ENCODE data around the gene EYA3.

Gene EYA3

DNA sequence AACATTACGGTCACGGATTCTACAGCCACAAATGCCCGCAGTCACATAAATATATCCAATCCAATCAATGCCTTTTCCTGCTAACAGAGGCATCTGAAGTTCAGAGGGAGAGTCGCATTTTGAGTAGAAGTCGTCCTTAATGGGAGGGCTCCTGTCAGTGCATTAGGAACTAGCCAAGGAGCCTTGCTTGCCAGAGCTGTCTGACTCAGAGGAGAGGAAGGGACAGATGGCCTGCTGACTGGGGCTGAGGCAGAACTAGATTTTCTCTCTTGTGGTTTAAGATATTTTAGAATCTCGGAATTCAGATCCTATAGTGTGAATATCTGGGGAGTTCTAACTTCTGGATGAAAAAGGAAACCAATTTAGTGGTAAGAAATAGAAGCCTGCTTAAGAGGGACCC, 118.0 kb downstream of the EYA3 start:
- TF ChIP-seq, protein P1, sequence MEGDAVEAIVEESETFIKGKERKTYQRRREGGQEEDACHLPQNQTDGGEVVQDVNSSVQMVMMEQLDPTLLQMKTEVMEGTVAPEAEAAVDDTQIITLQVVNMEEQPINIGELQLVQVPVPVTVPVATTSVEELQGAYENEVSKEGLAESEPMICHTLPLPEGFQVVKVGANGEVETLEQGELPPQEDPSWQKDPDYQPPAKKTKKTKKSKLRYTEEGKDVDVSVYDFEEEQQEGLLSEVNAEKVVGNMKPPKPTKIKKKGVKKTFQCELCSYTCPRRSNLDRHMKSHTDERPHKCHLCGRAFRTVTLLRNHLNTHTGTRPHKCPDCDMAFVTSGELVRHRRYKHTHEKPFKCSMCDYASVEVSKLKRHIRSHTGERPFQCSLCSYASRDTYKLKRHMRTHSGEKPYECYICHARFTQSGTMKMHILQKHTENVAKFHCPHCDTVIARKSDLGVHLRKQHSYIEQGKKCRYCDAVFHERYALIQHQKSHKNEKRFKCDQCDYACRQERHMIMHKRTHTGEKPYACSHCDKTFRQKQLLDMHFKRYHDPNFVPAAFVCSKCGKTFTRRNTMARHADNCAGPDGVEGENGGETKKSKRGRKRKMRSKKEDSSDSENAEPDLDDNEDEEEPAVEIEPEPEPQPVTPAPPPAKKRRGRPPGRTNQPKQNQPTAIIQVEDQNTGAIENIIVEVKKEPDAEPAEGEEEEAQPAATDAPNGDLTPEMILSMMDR (IDR thresholded peaks at IDR 0.05; ENCODE audit: low read depth, low read length, poor library complexity, severe bottlenecking): no peak
- no peak for TF ChIP-seq EZH2phosphoT487 (IDR thresholded peaks at IDR 0.05; ENCODE audit: borderline replicate concordance, low read length)
- H3K27me3 ChIP-seq (ENCODE audit: control insufficient read depth, low read length): no peaks in the 10 kb centered on the region
- peaks cover 9% of the 10 kb centered on the region for H3F3A ChIP-seq (ENCODE audit: control insufficient read depth, insufficient read depth)
- no peak overlapping the region for H3K4me3 ChIP-seq (ENCODE audit: low read length)
- no peaks in the 10 kb centered on the region for H3K79me2 ChIP-seq (ENCODE audit: control insufficient read depth, low read length)
- no peaks in the 10 kb centered on the region for H3K9me2 ChIP-seq (replicated peaks; ENCODE audit: control insufficient read depth, low read length)
- H4K20me1 ChIP-seq (ENCODE audit: control insufficient read depth, insufficient read depth, low read depth, low read length): no peaks in the 10 kb centered on the region
- peaks cover 17% of the 10 kb centered on the region for H3K36me3 ChIP-seq (ENCODE audit: control insufficient read depth, low read length)
- H3K4me1 ChIP-seq (ENCODE audit: control insufficient read depth, low read length): no peaks in the 10 kb centered on the region
- H3K9me3 ChIP-seq (ENCODE audit: control insufficient read depth, insufficient read depth, low read length): no peaks in the 10 kb centered on the region
- no peak overlapping the region for H3K4me2 ChIP-seq (ENCODE audit: low read length)
- H3K27ac ChIP-seq (ENCODE audit: low read depth, low read length): no peak overlapping the region

DNA sequence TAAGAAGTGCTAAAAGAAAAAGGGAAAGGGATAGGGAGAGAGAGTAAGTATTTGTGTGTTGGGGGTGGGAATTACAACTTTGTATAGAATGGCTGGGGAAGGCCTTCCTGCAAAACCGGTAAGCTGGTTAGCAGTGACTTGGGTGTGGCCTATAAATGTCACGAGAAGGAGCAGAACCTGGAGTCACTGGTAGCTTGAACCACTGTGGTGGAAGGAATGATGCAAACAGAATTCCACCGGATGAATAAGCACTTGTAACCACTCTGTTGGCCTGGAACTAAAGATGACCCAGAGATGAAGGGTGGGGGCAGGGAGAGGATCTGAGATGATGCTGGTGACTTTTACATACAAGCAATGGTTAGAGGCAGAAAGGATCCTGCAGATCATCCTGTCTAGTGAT, 119.7 kb downstream of the EYA3 start:
- H3K36me3 ChIP-seq (ENCODE audit: control insufficient read depth, low read length): peaks cover 7% of the 10 kb centered on the region; the same call in 1 of the 2 replicates

GRCh38 chr1:27967884-27968466, 120.4 kb downstream of the EYA3 start:
- H3K9me2 ChIP-seq (replicated peaks; ENCODE audit: control insufficient read depth, low read length): no peaks in the 10 kb centered on the region
- H3K9me3 ChIP-seq (ENCODE audit: control insufficient read depth, insufficient read depth, low read length): no peaks in the 10 kb centered on the region
- peaks cover 9% of the 10 kb centered on the region for H3F3A ChIP-seq (ENCODE audit: control insufficient read depth, insufficient read depth)
- no peak overlapping the region for H3K4me2 ChIP-seq (ENCODE audit: low read length)
- H3K4me3 ChIP-seq (ENCODE audit: low read length): no peak overlapping the region
- no peaks in the 10 kb centered on the region for H4K20me1 ChIP-seq (ENCODE audit: control insufficient read depth, insufficient read depth, low read depth, low read length)
- H3K27ac ChIP-seq (ENCODE audit: low read depth, low read length): no peak overlapping the region
- H3K4me1 ChIP-seq (ENCODE audit: control insufficient read depth, low read length): no peaks in the 10 kb centered on the region
- no peaks in the 10 kb centered on the region for H3K79me2 ChIP-seq (ENCODE audit: control insufficient read depth, low read length)
- H3K27me3 ChIP-seq (ENCODE audit: control insufficient read depth, low read length): no peaks in the 10 kb centered on the region
- no peak for TF ChIP-seq EZH2phosphoT487 (IDR thresholded peaks at IDR 0.05; ENCODE audit: borderline replicate concordance, low read length)
- TF ChIP-seq, protein P1 (IDR thresholded peaks at IDR 0.05; ENCODE audit: low read depth, low read length, poor library complexity, severe bottlenecking): no peak
- peaks cover 7% of the 10 kb centered on the region; the same call in 1 of the 2 replicates for H3K36me3 ChIP-seq (ENCODE audit: control insufficient read depth, low read length)

More for the DNA sequence above, 119.7 kb downstream of the EYA3 start:
- Histone ChIP-seq H3K27me3 (ENCODE audit: control insufficient read depth, low read length) (no peaks in the 10 kb centered on the region), H3K4me3 (ENCODE audit: low read length) (no peak overlapping the region), H3F3A (ENCODE audit: control insufficient read depth, insufficient read depth) (peaks cover 9% of the 10 kb centered on the region), H3K9me3 (ENCODE audit: control insufficient read depth, insufficient read depth, low read length) (no peaks in the 10 kb centered on the region), H3K9me2 (replicated peaks; ENCODE audit: control insufficient read depth, low read length) (no peaks in the 10 kb centered on the region), H3K4me1 (ENCODE audit: control insufficient read depth, low read length) (no peaks in the 10 kb centered on the region), H3K27ac (ENCODE audit: low read depth, low read length) (no peak overlapping the region), H4K20me1 (ENCODE audit: control insufficient read depth, insufficient read depth, low read depth, low read length) (no peaks in the 10 kb centered on the region), H3K4me2 (ENCODE audit: low read length) (no peak overlapping the region), H3K79me2 (ENCODE audit: control insufficient read depth, low read length) (no peaks in the 10 kb centered on the region)
- TF ChIP-seq, protein P1 (IDR thresholded peaks at IDR 0.05; ENCODE audit: low read depth, low read length, poor library complexity, severe bottlenecking): no peak
- no peak for TF ChIP-seq EZH2phosphoT487 (IDR thresholded peaks at IDR 0.05; ENCODE audit: borderline replicate concordance, low read length)

All from DOHH2 (cell line).